Measurements from ENCODE around the gene AGPAT4. TPM values are rescaled to one million over a fixed set of nuclear protein-coding genes. Genes with fewer than 3 reads are reported as not detected.

Gene AGPAT4
- total RNA-seq, 1 experiment from 2014 or later, result 0.07 TPM

DNA sequence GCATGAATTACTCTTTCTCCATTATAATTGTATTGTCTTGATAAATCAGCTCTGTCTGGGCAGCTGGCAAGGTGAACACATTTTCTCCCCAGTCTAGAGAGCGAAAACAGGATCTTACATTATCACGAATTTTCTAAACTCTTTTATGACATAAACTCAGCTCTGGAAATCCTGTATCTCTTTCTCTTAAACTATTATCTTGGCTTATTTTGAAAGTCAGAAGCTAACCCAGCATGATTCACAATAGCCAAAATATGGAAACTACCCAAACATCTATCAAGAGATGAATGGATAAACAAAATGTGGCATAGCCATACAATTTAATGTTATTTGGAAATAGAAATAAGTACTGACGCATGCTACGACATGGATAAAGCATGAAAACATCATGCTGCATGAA is 25.9 kb upstream of the AGPAT4 start:
- H3K4me3 ChIP-seq, result no peak overlapping the region
- no peaks in the 10 kb centered on the region for H3K79me2 ChIP-seq (ENCODE audit: low read depth)
- BruUV-seq (replicated peaks), result no TSS peak
- no peaks in the 10 kb centered on the region; the same call in none of the 2 replicates for H3K9me3 ChIP-seq (ENCODE audit: insufficient read depth, low read depth)
- no peak overlapping the region for H3K4me2 ChIP-seq
- CTCF ChIA-PET, result no interaction called here
- no peaks in the 10 kb centered on the region for H3F3A ChIP-seq (ENCODE audit: insufficient read depth, low read depth)
- H3K27me3 ChIP-seq (ENCODE audit: insufficient read depth, low read depth), result peaks cover 3% of the 10 kb centered on the region; the same call in 1 of the 2 replicates
- H3K27ac ChIP-seq, result no peak overlapping the region
- H3K36me3 ChIP-seq (ENCODE audit: low read depth), result no peaks in the 10 kb centered on the region
- TF ChIP-seq CTCF (conservative IDR thresholded peaks at IDR 0.05) (no peak), EZH2 (IDR thresholded peaks at IDR 0.05; ENCODE audit: low read depth) (no peak)
- H3K4me1 ChIP-seq (replicated peaks; ENCODE audit: insufficient read depth), result no peaks in the 10 kb centered on the region
- intact Hi-C loops (cut with micrococcal nuclease; ENCODE audit: unreplicated experiment), result no loop called here
- H3K9me2 ChIP-seq (ENCODE audit: insufficient read depth), result no peaks in the 10 kb centered on the region
- H2AFZ ChIP-seq, result no peak overlapping the region
- POLR2A ChIA-PET (ENCODE audit: unreplicated experiment), result no interaction called here
- DNase-seq, result no peak
- H4K20me1 ChIP-seq (ENCODE audit: insufficient read depth), result no peaks in the 10 kb centered on the region

DNA sequence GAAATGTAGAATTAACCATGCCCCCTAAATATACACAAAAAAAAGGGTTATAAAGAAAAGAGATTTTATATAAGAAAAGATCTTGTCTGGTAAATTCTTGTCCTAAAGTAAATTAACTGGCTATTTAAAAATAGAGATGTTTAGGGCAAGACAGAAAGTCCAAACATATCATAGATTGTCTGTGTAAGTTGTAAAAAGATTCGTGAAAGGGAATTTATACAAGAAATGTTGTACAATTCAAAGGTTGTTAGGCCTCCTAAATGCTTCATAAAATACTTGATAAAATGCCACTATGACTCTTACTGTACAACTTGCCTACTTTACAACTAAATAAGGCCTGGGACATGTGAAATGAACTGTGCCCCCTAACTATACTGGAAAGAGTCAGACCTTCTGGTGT is 21.9 kb upstream of the AGPAT4 start:
- ChIA-PET POLR2A (ENCODE audit: unreplicated experiment) (no interaction called here), CTCF (no interaction called here)
- TF ChIP-seq EZH2 (IDR thresholded peaks at IDR 0.05; ENCODE audit: low read depth), result no peak
- no peak for TF ChIP-seq CTCF (conservative IDR thresholded peaks at IDR 0.05)
- H3F3A ChIP-seq (ENCODE audit: insufficient read depth, low read depth), result no peaks in the 10 kb centered on the region
- no peak overlapping the region for H3K27ac ChIP-seq
- no peaks in the 10 kb centered on the region for H3K36me3 ChIP-seq (ENCODE audit: low read depth)
- H2AFZ ChIP-seq, result no peak overlapping the region
- no TSS peak for BruUV-seq (replicated peaks)
- no peak overlapping the region for H3K4me3 ChIP-seq
- H3K4me2 ChIP-seq, result no peak overlapping the region
- no peaks in the 10 kb centered on the region for H3K79me2 ChIP-seq (ENCODE audit: low read depth)
- peaks cover 3% of the 10 kb centered on the region; the same call in 1 of the 2 replicates for H3K27me3 ChIP-seq (ENCODE audit: insufficient read depth, low read depth)
- no peak for DNase-seq
- H4K20me1 ChIP-seq (ENCODE audit: insufficient read depth), result no peaks in the 10 kb centered on the region
- intact Hi-C loops (cut with micrococcal nuclease; ENCODE audit: unreplicated experiment), result no loop called here
- H3K9me3 ChIP-seq (ENCODE audit: insufficient read depth, low read depth), result no peaks in the 10 kb centered on the region; the same call in none of the 2 replicates
- no peaks in the 10 kb centered on the region for H3K4me1 ChIP-seq (replicated peaks; ENCODE audit: insufficient read depth)
- H3K9me2 ChIP-seq (ENCODE audit: insufficient read depth), result no peaks in the 10 kb centered on the region

DNA sequence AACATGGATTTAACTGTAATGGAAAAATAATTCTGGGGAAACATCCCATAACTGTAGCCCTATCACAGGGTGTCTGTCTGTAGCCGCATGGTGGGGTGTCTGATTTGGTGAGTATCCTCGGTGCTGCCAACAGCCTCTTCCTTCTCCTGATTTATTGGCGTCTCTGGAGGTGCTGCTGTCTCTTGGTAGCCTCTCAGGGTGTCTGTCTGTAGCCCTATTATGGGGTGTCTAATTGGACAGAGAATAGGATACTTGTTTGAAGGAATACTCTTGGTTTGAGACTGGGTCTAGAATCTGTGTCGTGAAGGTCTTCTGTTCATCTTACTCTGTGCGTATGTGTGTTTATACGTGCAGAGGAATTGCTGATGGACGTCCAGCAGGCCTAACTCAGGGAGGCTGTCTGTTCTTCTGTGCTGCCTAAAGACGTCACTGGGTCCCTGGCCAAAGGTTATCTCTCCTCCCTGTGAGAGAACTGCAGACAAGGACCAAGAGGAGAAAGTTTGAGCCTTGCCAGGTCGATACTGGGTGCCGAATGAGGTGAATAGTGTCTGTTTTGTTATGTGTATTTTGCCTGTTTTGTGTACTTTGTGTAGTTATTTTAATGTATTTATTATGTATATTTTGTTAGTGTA is 18.9 kb upstream of the AGPAT4 start:
- H3K9me3 ChIP-seq (ENCODE audit: insufficient read depth, low read depth), result no peaks in the 10 kb centered on the region; the same call in none of the 2 replicates
- H2AFZ ChIP-seq, result no peak overlapping the region
- H3K27me3 ChIP-seq (ENCODE audit: insufficient read depth, low read depth), result peaks cover under 1% of the 10 kb centered on the region; the same call in 1 of the 2 replicates
- no peaks in the 10 kb centered on the region for H3K9me2 ChIP-seq (ENCODE audit: insufficient read depth)
- H3K79me2 ChIP-seq (ENCODE audit: low read depth), result no peaks in the 10 kb centered on the region
- no TSS peak for BruUV-seq (replicated peaks)
- no peak overlapping the region for H3K4me2 ChIP-seq
- H3K27ac ChIP-seq, result no peak overlapping the region
- H3K4me3 ChIP-seq, result no peak overlapping the region
- H3K4me1 ChIP-seq (replicated peaks; ENCODE audit: insufficient read depth), result no peaks in the 10 kb centered on the region
- TF ChIP-seq CTCF (conservative IDR thresholded peaks at IDR 0.05), result no peak
- no peak for TF ChIP-seq EZH2 (IDR thresholded peaks at IDR 0.05; ENCODE audit: low read depth)
- no peaks in the 10 kb centered on the region for H3F3A ChIP-seq (ENCODE audit: insufficient read depth, low read depth)
- no peaks in the 10 kb centered on the region for H4K20me1 ChIP-seq (ENCODE audit: insufficient read depth)
- POLR2A ChIA-PET (ENCODE audit: unreplicated experiment), result no interaction called here
- no peaks in the 10 kb centered on the region for H3K36me3 ChIP-seq (ENCODE audit: low read depth)
- intact Hi-C loops (cut with micrococcal nuclease; ENCODE audit: unreplicated experiment), result no loop called here
- CTCF ChIA-PET, result no interaction called here
- DNase-seq, result no peak
